Inferior parietal cortex (tissue), 1 donor: Measurements from ENCODE around the gene LRIG1.
A peak's percentile ranks its signal among the peaks of the same experiment; 100 is the strongest.

Experiments
- DNase-seq: peaks from one replicate; pipeline ENCODE4 v3.0.0-alpha.2; 2016; ENCODE audit errors: extremely low spot score

The LRIG1 gene

GRCh38 chr3:66470956-66471686, 29.7 kb downstream of the LRIG1 start:
- DNase-seq: no peak

DNA sequence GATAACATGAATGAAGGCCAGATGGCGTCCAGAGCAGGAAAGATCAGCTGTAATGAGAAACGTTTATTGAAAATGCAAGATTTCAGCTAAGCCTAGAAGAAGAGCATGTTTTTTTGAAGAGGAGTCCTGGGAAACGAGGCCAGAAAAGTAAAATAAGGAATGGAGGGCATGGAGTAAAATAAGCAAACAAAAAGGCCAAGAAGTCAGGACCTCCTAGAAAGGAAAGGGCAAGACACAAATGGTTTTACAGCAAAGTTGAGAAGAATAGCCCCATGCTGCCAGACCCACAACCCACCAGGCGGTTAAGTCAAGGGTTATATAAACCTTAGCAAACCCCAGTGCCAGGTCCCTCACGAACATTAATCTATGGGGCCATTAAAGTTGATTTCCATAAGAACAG, 30.5 kb downstream of the LRIG1 start:
- DNase-seq: no peak

GRCh38 chr3:66469220-66469640, 31.6 kb downstream of the LRIG1 start:
- no peak for DNase-seq

- DNase-seq: no peak
Measured at GRCh38 chr3:66467996-66468735, 32.7 kb downstream of the LRIG1 start.

GRCh38 chr3:66466606-66467270, 34.1 kb downstream of the LRIG1 start:
- DNase-seq: no peak

- DNase-seq: no peak
Measured at GRCh38 chr3:66465587-66465986, 35.2 kb downstream of the LRIG1 start.

GRCh38 chr3:66465034-66465433, 35.8 kb downstream of the LRIG1 start:
- no peak for DNase-seq

DNA sequence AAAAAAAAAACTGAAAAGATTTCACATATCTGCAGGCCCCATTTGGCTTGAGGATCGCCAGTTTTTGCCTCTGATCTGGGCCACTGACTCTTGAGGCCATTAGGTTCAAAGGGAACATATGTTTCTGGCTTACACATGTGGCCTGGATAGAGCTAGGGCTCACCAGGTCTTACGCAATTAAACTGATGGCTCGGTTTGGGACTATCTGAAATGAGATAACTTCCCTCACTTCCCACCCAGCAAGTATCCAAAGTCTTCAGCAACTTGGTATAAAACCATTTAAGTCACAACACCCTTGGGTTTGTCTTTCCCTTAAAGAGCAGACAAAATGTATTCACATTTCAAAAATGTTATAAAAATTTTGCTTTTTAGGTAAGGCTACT, 36.3 kb downstream of the LRIG1 start:
- no peak for DNase-seq

GRCh38 chr3:66463730-66464511, 36.9 kb downstream of the LRIG1 start:
- no peak for DNase-seq

DNA sequence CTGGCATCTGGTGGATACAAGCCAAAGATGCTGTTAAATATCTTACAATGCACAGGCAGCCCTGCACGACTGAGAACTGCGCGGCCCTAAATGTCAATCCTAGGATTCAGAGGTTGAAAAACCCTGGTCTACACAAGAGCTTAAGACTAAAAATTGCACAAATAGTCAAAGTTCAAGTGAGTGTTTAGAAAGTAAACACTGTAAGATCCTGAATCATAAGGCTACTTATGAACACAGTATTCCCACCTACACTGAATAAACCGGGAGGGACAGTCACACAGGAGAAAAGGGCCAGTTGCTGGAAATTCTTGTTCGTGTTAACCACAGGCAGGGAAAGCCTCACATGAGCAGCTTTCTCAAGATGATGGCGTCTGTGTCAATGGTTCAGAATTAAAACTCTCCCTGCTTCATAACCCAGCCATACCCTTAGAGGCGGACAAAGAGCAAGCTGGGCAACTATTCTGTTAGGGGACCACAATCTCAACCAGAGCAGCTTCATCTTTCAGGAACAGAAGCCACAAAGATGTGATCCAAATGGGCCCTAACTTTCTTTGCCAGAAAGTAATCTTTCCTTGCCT, 37.7 kb downstream of the LRIG1 start:
- no peak for DNase-seq

DNA sequence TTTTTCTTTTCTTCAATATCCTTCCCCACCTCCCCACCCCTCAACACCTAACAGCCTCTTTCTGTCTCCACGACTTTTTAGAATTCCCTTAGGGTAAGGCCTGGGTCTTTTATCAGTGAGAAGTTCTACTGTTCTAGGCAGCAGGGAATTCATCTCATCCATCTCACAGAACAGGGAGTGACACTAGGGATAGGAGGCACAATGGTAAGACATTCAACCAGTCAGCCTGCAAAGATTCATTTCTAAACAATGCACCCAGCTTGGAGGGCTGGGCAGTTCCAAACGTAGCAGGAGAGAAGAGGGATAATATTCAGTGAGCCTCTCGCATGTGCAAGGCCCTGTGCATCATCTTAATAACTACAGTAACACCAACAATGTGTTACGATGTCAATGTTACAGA, 43.6 kb downstream of the LRIG1 start:
- DNase-seq: no peak

GRCh38 chr3:66456711-66457173, 44.1 kb downstream of the LRIG1 start:
- peak; percentile 40 for DNase-seq

GRCh38 chr3:66454464-66454859, 46.4 kb downstream of the LRIG1 start:
- DNase-seq: no peak

DNA sequence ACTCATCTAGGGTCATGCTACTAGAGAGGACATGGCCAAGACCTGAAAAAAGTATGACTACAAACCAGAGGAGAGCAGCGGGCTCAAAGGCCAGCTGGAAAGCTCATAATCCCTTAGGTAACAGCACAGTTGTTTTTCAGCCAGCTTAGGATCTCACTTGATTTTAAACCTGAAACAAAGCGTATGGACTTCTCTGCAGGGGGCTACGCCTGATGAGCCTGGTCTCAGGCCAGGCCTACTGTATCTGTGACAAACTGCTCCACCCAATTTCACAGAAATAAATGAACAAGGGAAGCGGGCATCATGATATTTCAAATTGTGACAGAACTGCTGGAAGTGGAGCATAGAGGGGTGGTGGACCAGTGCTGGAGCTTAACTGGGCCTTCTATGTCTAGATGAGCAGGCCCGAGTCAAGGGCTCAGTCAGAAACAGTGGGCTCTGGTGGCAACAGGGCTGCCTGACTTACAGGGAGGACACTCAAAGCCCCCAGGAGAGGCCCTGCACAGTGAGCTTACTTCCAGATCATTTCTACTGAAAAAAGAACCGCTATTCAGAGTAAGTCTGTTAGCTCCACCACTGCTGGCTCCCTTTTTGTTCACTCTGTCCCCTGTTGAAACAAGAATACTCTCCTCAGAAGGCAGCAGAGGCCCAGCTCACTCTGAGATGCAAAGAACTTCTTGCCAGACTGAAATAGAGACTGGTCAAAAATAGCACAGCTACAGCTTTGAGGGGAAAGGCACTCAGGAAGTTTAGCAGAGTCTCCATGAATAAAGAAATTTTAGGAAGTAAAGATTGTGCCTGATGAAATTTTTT, 47.0 kb downstream of the LRIG1 start:
- DNase-seq: no peak

- DNase-seq: peak; percentile 69
Measured at GRCh38 chr3:66452303-66453011, 48.4 kb downstream of the LRIG1 start.

GRCh38 chr3:66451766-66452165, 49.1 kb downstream of the LRIG1 start:
- no peak for DNase-seq

DNA sequence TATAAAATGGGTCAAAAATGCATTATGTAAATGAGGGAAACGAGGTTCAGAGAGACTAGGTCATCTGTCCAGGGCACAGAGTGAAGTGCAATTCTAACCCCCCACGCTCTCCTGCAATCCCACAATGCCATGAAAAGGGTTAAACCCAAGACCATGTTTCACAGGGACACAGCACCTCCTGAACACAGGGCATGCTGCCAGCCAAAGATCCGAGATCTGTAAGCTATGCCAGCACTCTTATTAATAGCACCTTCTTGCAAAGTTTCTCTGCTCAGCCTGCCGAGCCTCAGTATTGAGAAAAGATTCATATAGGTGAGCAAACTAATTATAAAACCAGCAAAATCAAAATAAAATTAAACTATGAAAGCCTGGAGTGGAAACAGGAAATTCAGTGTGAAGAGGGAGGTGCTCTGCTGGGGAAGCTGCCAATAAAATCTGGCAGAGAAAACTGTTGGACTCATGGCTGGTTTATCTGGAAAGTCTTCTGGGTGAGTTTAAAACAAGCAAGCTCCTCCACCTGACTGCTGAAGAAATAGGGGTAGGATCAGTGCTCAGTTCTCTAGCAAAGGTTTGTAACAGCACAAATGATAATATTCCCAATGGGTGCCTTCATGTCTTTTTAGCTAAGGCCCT, 50.3 kb downstream of the LRIG1 start:
- peak; percentile 78 for DNase-seq

- no peak for DNase-seq
Measured at GRCh38 chr3:66449411-66449974, 51.3 kb downstream of the LRIG1 start.

DNA sequence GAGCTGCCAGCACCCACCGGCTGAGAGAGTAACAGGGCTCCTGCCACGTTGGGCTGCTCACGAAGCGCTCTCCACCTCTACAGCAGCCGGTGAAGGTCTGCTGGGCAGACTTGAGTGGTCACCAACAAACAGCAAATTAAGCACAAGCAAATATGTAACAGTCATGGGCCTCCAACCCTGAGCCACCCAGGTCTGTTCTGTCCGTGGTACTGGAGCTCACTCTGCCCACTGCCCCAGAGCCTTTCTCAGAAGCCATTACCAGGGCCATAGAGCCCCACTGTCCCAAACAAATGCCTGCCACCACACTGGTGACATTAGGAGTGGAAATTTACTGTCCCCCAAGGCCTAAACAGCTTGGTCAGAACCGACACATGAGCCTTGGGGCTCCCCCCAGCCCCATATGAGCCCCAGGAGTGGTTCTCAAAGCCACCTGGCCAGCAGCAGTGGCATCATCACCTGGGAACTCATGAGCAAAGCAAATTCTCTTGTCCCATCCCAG, 56.6 kb downstream of the LRIG1 start:
- DNase-seq: no peak
